Measurements from ENCODE around the gene LUZP2. TPM values are rescaled to one million over a fixed set of nuclear protein-coding genes. Genes with fewer than 3 reads are reported as not detected.
A peak's percentile ranks its signal among the peaks of the same experiment; 100 is the strongest.
"Not testable (repeated sequence)": the region's sequence is repeated elsewhere in the genome, so short reads cannot be mapped to it uniquely, and the experiment has no call there.

The LUZP2 gene
- total RNA-seq, 1 donor from 2014 or later: 0.18 TPM

- DNase-seq (ENCODE audit: low spot score) (no peak), ATAC-seq (no peak)
- intact Hi-C loops (cut with DNase I): no loop called here
Observed at GRCh38 chr11:24944891-24945290, 448.0 kb downstream of the LUZP2 start.

GRCh38 chr11:24949406-24949805 is 452.6 kb downstream of the LUZP2 start:
- DNase-seq (ENCODE audit: low spot score) (no peak), ATAC-seq (no peak)
- intact Hi-C loops (cut with DNase I): no loop called here

DNA sequence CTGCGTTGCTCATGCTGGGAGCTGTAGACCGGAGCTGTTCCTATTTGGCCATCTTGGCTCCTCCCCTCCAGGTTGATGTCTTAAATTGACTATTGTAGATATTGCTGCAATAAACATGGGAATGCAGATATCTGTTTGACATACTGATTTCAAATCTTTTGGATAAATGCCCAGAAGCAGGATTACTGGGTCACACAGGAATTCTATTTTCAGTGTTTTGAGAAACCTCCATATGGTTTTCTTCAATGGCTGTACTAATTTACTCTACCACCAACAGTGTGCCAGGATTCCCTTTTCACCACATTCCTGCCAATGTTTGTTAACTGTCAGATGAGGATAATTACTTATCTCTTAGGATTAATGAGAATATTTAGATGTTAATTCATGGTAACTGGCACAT is 467.0 kb downstream of the LUZP2 start:
- no peak for DNase-seq (ENCODE audit: low spot score)
- intact Hi-C loops (cut with DNase I): no loop called here
- ATAC-seq: no peak

- intact Hi-C loops (cut with DNase I): no loop called here
- no peak for DNase-seq (ENCODE audit: low spot score)
- no peak for ATAC-seq
Observed at GRCh38 chr11:24965748-24966147, 468.9 kb downstream of the LUZP2 start.

DNA sequence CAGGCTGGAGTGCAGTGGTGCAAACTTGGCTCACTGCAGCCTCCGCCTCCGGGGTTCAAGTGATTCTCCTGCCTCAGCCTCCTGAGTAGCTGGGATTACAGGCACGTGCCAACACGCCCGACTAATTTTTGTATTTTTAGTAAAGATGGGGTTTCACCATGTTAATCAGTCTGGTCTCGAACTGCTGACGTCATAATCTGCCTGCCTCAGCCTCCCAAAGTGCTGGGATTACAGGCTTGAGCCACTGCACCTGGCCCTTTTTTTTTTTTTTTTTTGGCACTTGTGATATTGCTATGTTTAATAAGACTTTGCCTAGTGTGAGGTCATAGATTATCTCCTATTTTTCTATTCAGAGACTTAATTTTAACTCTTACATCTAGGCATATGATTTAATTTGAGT is 497.1 kb downstream of the LUZP2 start:
- intact Hi-C loops (cut with DNase I); DNase-seq (ENCODE audit: low spot score); ATAC-seq: not testable (repeated sequence)

GRCh38 chr11:24999929-25000328 is 503.1 kb downstream of the LUZP2 start:
- intact Hi-C loops (cut with DNase I); ATAC-seq; DNase-seq (ENCODE audit: low spot score): not testable (repeated sequence)

DNA sequence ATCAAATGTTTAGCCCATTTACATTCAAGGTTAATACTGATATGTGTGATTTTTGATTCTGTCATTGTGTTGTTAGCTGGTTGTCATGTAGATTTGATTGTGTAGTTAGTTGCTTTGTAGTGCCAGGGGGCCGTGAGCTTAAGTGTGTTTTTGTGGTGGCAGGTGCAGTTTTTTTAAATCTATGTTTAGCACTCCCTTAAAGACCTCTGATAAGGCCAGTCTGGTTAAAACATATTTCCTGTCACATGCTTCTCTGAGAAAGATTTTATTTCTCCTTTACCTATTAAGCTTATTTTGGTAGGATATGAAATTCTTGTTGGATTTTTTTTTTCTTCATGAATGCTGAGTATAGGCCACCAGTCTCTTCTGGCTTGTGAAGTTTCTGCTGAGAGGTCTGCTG is 540.6 kb downstream of the LUZP2 start:
- ATAC-seq: no peak
- intact Hi-C loops (cut with DNase I): no loop called here
- no peak for DNase-seq (ENCODE audit: low spot score)

DNA sequence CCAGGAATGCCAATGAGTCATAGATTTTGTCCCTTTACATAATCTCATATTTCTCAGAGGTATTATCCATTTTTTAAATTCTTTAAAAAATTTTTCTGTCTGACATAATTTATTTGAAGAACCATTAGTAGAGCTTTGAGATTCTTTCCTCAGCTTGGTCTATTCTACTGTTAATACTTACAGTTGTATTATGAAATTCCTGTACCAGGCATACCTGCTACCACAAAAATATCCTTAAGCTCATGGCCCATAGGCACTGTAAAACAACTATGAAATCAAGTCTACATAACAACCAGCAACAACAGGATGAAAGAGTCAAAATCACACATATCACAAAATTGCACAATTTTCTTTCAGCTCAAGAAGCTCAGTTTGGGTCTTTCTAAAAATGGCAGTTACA is 541.3 kb downstream of the LUZP2 start:
- intact Hi-C loops (cut with DNase I): no loop called here
- ATAC-seq: no peak
- DNase-seq (ENCODE audit: low spot score): no peak

DNA sequence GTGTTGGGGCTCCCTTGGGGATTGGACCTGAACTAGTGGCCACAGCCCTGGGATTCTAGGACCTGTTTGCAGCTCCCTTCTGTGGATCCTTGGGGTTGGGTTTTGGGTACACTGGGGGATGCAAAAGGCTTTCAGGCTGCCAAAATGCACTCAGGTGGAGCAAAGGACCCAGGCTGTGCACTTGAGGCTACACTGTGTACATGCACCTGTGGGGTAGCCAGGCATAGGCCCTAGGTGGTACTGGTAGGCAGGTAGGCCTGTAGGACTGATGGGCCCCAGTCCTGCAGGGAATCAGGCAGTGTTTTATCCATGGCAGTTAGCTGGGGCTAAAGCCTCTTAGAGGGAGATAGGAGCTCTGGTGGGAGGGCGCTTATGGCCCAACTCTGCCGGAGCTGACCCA is 542.3 kb downstream of the LUZP2 start:
- no peak for ATAC-seq
- intact Hi-C loops (cut with DNase I): no loop called here
- no peak for DNase-seq (ENCODE audit: low spot score)

GRCh38 chr11:25048632-25049031 is 551.8 kb downstream of the LUZP2 start:
- intact Hi-C loops (cut with DNase I): no loop called here
- DNase-seq (ENCODE audit: low spot score) (no peak), ATAC-seq (no peak)

- no peak for DNase-seq (ENCODE audit: low spot score)
- intact Hi-C loops (cut with DNase I): no loop called here
Observed at GRCh38 chr11:25052844-25053243, 556.0 kb downstream of the LUZP2 start.

GRCh38 chr11:25057861-25058260 is 561.0 kb downstream of the LUZP2 start:
- ATAC-seq (no peak), DNase-seq (ENCODE audit: low spot score) (no peak)
- intact Hi-C loops (cut with DNase I): no loop called here

More at GRCh38 chr11:25052844-25053243, 556.0 kb downstream of the LUZP2 start:
- no peak for ATAC-seq

GRCh38 chr11:25065746-25066145 is 568.9 kb downstream of the LUZP2 start:
- ATAC-seq (no peak), DNase-seq (ENCODE audit: low spot score) (no peak)
- intact Hi-C loops (cut with DNase I): no loop called here

- DNase-seq (ENCODE audit: low spot score): no peak
- intact Hi-C loops (cut with DNase I): no loop called here
- ATAC-seq: no peak
Observed at GRCh38 chr11:25066706-25067105, 569.9 kb downstream of the LUZP2 start.

DNA sequence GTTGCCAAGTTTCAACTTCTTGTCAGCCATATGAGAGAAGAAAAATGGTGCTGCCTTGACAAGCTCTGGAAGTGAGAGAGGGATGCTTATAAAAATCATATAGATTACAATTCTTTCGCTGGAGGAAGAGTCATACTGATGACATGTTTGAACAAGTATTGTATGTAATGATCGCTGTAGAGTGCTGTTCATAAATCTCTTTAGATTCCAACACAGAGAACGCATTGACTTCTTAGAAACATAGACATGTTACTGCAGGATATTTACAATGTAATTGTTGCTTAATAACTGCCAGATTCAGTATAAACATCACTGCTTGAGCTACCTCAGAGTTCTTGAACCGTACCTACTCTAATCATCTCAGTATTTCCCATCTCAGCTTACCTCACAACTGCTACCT is 571.6 kb downstream of the LUZP2 start:
- DNase-seq (ENCODE audit: low spot score): no peak
- ATAC-seq: no peak
- intact Hi-C loops (cut with DNase I): no loop called here

GRCh38 chr11:25094085-25094802 is 597.4 kb downstream of the LUZP2 start:
- no peak for DNase-seq (ENCODE audit: low spot score)
- peak; percentile 20 for ATAC-seq
- intact Hi-C loops (cut with DNase I): no loop called here

GRCh38 chr11:25119416-25119815 is 622.6 kb downstream of the LUZP2 start:
- ATAC-seq (no peak), DNase-seq (ENCODE audit: low spot score) (no peak)
- intact Hi-C loops (cut with DNase I): no loop called here
